Osteoblast (primary cell): ENCODE measurements around the gene C4orf50. TPM values are rescaled to one million over a fixed set of nuclear protein-coding genes. Genes with fewer than 3 reads are reported as not detected.
A peak's percentile ranks its signal among the peaks of the same experiment; 100 is the strongest.

ENCODE experiments used
- DNase-seq: peaks from one replicate; pipeline ENCODE4 v3.0.0; 2011; ENCODE audit warnings: low spot score, mixed read lengths; ENCODE audit not compliant: insufficient read length; ENCODE audit errors: missing footprints
- H2AFZ ChIP-seq: 2 replicates; pipeline ENCODE4 v1.6.0; 2011; ENCODE audit warnings: mild to moderate bottlenecking, low read length
- H3K27ac ChIP-seq: 2 replicates; pipeline ENCODE4 v1.5.1; 2011; ENCODE audit warnings: mild to moderate bottlenecking, low read depth, low read length, moderate library complexity
- H3K27me3 ChIP-seq: 2 replicates; pipeline ENCODE4 v1.6.0; 2012; ENCODE audit warnings: mild to moderate bottlenecking, control low read depth, inconsistent platforms, low read length, moderate library complexity; ENCODE audit not compliant: insufficient read depth
- H3K36me3 ChIP-seq: 2 replicates; pipeline ENCODE4 v1.5.1; 2011; ENCODE audit warnings: mild to moderate bottlenecking, low read length, control low read depth, moderate library complexity; ENCODE audit not compliant: insufficient read depth
- H3K4me1 ChIP-seq: 2 replicates; pipeline ENCODE4 v1.5.1; 2011; ENCODE audit warnings: mild to moderate bottlenecking, low read length, control low read depth, moderate library complexity; ENCODE audit not compliant: insufficient read depth
- H3K4me2 ChIP-seq: 2 replicates; pipeline ENCODE4 v1.6.0; 2011; ENCODE audit warnings: mild to moderate bottlenecking, low read length; ENCODE audit not compliant: insufficient read depth
- H3K4me3 ChIP-seq: fragments of 200-600 bp; sonication (generic); 3 replicates; pipeline ENCODE4 v1.5.1; 2012; ENCODE audit warnings: mild to moderate bottlenecking, low read length, inconsistent platforms; ENCODE audit not compliant: insufficient read depth
- H3K79me2 ChIP-seq: 2 replicates; pipeline ENCODE4 v1.6.0; 2012; ENCODE audit warnings: mild to moderate bottlenecking, low read length, control low read depth, inconsistent platforms; ENCODE audit not compliant: insufficient read depth
- H3K9me3 ChIP-seq: 2 replicates; pipeline ENCODE4 v1.5.1; 2011; ENCODE audit warnings: low read depth, low read length, control low read depth
- H4K20me1 ChIP-seq: 2 replicates; pipeline ENCODE4 v1.6.0; 2012; ENCODE audit warnings: mild to moderate bottlenecking, low read length, control low read depth; ENCODE audit not compliant: insufficient read depth
- CTCF ChIP-seq: IDR thresholded peaks from 2 replicates; pipeline ENCODE4 v1.5.1; 2011; ENCODE audit warnings: mild to moderate bottlenecking, low read depth, low read length, moderate library complexity; ENCODE audit errors: extremely low read depth
- total RNA-seq: library from RNA; depleted of rRNA; stranded (reverse); fragments of >200 nt; gene quantifications from 2 replicates; pipeline ENCODE4 v1.2.3, GENCODE V29; 2012

C4orf50 gene
- total RNA-seq, 1 donor, result not detected

GRCh38 chr4:6056976-6057766 lies 38.9 kb upstream of the C4orf50 start:
- no peak overlapping the region for H2AFZ ChIP-seq
- H3K4me3 ChIP-seq, result no peak overlapping the region
- H3K27ac ChIP-seq, result no peak overlapping the region
- H3K79me2 ChIP-seq, result no peaks in the 10 kb centered on the region
- no peak for TF ChIP-seq CTCF
- no peaks in the 10 kb centered on the region for H4K20me1 ChIP-seq
- no peaks in the 10 kb centered on the region for H3K4me1 ChIP-seq
- H3K27me3 ChIP-seq, result no peaks in the 10 kb centered on the region
- H3K36me3 ChIP-seq, result no peaks in the 10 kb centered on the region
- H3K4me2 ChIP-seq, result no peak overlapping the region
- no peak for DNase-seq
- peaks cover 14% of the 10 kb centered on the region for H3K9me3 ChIP-seq

GRCh38 chr4:6055436-6055835 lies 37.2 kb upstream of the C4orf50 start:
- no peak overlapping the region for H2AFZ ChIP-seq
- H3K4me2 ChIP-seq, result no peak overlapping the region
- no peaks in the 10 kb centered on the region for H3K27me3 ChIP-seq
- H3K4me1 ChIP-seq, result no peaks in the 10 kb centered on the region
- no peaks in the 10 kb centered on the region for H3K79me2 ChIP-seq
- H4K20me1 ChIP-seq, result no peaks in the 10 kb centered on the region
- H3K4me3 ChIP-seq, result no peak overlapping the region
- no peak overlapping the region for H3K27ac ChIP-seq
- H3K9me3 ChIP-seq, result peaks cover 14% of the 10 kb centered on the region
- no peak for TF ChIP-seq CTCF
- DNase-seq, result no peak
- no peaks in the 10 kb centered on the region for H3K36me3 ChIP-seq

GRCh38 chr4:6055030-6055429 lies 36.8 kb upstream of the C4orf50 start:
- H3K4me1 ChIP-seq, result no peaks in the 10 kb centered on the region
- no peak for TF ChIP-seq CTCF
- no peak overlapping the region for H3K4me3 ChIP-seq
- H2AFZ ChIP-seq, result no peak overlapping the region
- H3K4me2 ChIP-seq, result no peak overlapping the region
- H3K79me2 ChIP-seq, result no peaks in the 10 kb centered on the region
- peaks cover 14% of the 10 kb centered on the region for H3K9me3 ChIP-seq
- no peak overlapping the region for H3K27ac ChIP-seq
- no peaks in the 10 kb centered on the region for H4K20me1 ChIP-seq
- no peaks in the 10 kb centered on the region for H3K27me3 ChIP-seq
- H3K36me3 ChIP-seq, result no peaks in the 10 kb centered on the region
- peak; percentile 34 for DNase-seq

- Histone ChIP-seq H3K27ac (no peak overlapping the region), H3K4me2 (no peak overlapping the region), H3K79me2 (no peaks in the 10 kb centered on the region), H4K20me1 (no peaks in the 10 kb centered on the region), H3K4me3 (no peak overlapping the region), H2AFZ (no peak overlapping the region), H3K4me1 (no peaks in the 10 kb centered on the region), H3K27me3 (no peaks in the 10 kb centered on the region), H3K36me3 (no peaks in the 10 kb centered on the region), H3K9me3 (peaks cover 10% of the 10 kb centered on the region)
- peak; percentile 34 for DNase-seq
- TF ChIP-seq CTCF, result no peak
Observed at GRCh38 chr4:6054162-6054922, 36.1 kb upstream of the C4orf50 start.
